B cell (primary cell): Measurements from ENCODE around the gene OR4K14.

Source experiments
- EZH2 ChIP-seq: IDR thresholded peaks from 2 replicates; pipeline ENCODE4 v1.6.1; 2012; ENCODE audit warnings: borderline replicate concordance, low read depth, mild to moderate bottlenecking, moderate library complexity, low read length; ENCODE audit not compliant: insufficient read depth, poor library complexity, severe bottlenecking
- TF ChIP-seq, protein P1 (sequence below): fragments of 200-600 bp; IDR thresholded peaks from one replicate; pipeline ENCODE4 v1.8.0; 2022; ENCODE audit warnings: antibody characterized with exemption, mild to moderate bottlenecking

DNA sequence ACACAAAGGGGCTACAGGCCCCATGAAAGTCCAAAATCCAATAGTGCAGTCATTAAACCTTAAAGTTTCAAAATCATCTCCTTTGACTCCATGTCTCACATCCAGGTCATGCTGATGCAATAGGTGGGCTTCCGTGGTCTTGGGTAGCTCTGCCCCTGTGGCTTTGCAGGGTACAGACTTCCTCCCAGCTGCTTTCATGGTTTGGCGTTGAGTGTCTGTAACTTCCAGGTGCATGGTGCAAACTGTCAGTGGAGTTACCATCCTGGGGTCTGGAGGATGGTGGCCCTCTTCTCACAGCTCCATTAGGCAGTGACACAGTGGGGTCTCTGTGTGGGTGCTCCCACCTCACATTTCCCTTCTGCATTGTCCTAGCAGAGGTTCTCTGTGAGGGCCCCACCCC, 25.7 kb downstream of the OR4K14 start:
- TF ChIP-seq, protein P1, sequence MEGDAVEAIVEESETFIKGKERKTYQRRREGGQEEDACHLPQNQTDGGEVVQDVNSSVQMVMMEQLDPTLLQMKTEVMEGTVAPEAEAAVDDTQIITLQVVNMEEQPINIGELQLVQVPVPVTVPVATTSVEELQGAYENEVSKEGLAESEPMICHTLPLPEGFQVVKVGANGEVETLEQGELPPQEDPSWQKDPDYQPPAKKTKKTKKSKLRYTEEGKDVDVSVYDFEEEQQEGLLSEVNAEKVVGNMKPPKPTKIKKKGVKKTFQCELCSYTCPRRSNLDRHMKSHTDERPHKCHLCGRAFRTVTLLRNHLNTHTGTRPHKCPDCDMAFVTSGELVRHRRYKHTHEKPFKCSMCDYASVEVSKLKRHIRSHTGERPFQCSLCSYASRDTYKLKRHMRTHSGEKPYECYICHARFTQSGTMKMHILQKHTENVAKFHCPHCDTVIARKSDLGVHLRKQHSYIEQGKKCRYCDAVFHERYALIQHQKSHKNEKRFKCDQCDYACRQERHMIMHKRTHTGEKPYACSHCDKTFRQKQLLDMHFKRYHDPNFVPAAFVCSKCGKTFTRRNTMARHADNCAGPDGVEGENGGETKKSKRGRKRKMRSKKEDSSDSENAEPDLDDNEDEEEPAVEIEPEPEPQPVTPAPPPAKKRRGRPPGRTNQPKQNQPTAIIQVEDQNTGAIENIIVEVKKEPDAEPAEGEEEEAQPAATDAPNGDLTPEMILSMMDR, result no peak
- TF ChIP-seq EZH2, result no peak
